Measurements from ENCODE around the gene FAM20A. TPM values are rescaled to one million over a fixed set of nuclear protein-coding genes. Genes with fewer than 3 reads are reported as not detected.

FAM20A gene
- total RNA-seq, 1 donor from 2014 or later = 0.14 TPM

DNA sequence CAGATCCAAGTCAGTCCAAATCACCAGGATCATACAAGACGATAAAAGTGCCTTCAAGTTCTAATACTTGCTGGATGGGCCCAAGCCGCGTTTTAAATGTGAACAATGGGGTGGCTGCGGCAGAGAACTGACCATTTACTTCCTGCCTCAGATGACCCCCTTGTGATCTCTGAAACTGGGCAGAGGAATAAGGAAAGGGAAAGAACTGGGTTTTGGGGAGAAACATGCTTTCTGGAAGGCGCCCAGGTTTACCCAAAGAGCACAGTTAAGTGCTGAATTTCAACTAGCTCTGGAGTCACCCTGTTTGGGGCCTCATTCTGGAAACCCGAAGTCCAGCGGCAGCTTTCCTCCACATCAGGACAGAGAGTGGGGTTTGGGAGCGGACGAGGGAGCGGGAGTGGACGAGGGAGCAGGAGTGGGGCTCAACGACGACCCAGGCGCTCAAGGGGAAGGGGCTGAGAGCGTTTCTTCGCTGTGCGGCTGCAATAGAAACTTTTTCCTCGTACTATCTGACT is 1.6 kb downstream of the FAM20A start:
- no peak overlapping the region for H3K9ac ChIP-seq (ENCODE audit: low read length)
- no peaks in the 10 kb centered on the region for H3K36me3 ChIP-seq (ENCODE audit: insufficient read depth, low read length)
- no peak for FAIRE-seq
- H3K4me1 ChIP-seq (ENCODE audit: insufficient read depth, low read length) = peaks cover 2% of the 10 kb centered on the region
- no peak overlapping the region for H3K4me3 ChIP-seq (ENCODE audit: insufficient read depth, low read depth, low read length)
- H3K9me3 ChIP-seq (ENCODE audit: insufficient read depth, low read depth, low read length) = no peaks in the 10 kb centered on the region
- no peak overlapping the region for H3K27ac ChIP-seq (ENCODE audit: low read depth, low read length)
- DNase-seq (ENCODE audit: low read depth) = no peak
- Mint-ChIP-seq H3K27me3 (ENCODE audit: low read depth, unreplicated experiment) (peaks cover 55% of the 10 kb centered on the region), H3K4me1 (ENCODE audit: low read depth, unreplicated experiment) (peaks cover 12% of the 10 kb centered on the region), H3K9me3 (ENCODE audit: unreplicated experiment) (peaks cover 3% of the 10 kb centered on the region), H3K27ac (ENCODE audit: unreplicated experiment) (peak overlapping the region; percentile 26), H3K36me3 (ENCODE audit: low read depth, unreplicated experiment) (no peaks in the 10 kb centered on the region), H3K4me3 (ENCODE audit: unreplicated experiment) (peak overlapping the region; percentile 78)
- H3K4me2 ChIP-seq (ENCODE audit: low read length) = peak overlapping the region; percentile 75
- no peak overlapping the region for H2AFZ ChIP-seq (ENCODE audit: low read depth, low read length)
- peaks cover 47% of the 10 kb centered on the region for H3K27me3 ChIP-seq (ENCODE audit: insufficient read depth, low read length)
- TF ChIP-seq, protein P1, sequence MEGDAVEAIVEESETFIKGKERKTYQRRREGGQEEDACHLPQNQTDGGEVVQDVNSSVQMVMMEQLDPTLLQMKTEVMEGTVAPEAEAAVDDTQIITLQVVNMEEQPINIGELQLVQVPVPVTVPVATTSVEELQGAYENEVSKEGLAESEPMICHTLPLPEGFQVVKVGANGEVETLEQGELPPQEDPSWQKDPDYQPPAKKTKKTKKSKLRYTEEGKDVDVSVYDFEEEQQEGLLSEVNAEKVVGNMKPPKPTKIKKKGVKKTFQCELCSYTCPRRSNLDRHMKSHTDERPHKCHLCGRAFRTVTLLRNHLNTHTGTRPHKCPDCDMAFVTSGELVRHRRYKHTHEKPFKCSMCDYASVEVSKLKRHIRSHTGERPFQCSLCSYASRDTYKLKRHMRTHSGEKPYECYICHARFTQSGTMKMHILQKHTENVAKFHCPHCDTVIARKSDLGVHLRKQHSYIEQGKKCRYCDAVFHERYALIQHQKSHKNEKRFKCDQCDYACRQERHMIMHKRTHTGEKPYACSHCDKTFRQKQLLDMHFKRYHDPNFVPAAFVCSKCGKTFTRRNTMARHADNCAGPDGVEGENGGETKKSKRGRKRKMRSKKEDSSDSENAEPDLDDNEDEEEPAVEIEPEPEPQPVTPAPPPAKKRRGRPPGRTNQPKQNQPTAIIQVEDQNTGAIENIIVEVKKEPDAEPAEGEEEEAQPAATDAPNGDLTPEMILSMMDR (IDR thresholded peaks at IDR 0.05; ENCODE audit: insufficient read depth, low read depth, low read length) = no peak
- TF ChIP-seq EZH2 (IDR thresholded peaks at IDR 0.05; ENCODE audit: insufficient read depth, low read length) = no peak
- no peaks in the 10 kb centered on the region for H4K20me1 ChIP-seq (ENCODE audit: insufficient read depth, low read length)
- no peaks in the 10 kb centered on the region for H3K79me2 ChIP-seq (ENCODE audit: insufficient read depth, low read length)

DNA sequence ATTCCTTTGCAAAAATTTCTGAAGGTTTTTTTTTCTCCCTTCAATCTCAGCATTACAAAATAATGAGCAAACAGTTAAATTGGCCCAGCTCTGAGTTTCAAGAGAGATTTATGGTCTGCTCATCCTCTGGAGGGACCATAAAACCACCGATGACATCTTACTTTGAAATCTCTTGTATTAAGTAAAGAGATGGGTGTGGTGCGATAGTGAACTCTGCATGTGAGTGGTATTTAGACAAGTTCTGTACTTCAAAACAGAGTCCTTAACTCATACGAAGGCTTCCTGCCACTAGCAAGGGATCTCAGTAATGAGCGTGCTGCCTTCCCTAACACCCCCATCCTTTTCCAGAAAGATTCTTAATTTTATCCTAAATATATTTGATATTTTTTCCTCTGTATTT is 2.1 kb downstream of the FAM20A start:
- H3K27ac Mint-ChIP-seq (ENCODE audit: unreplicated experiment) = no peak overlapping the region
- H2AFZ ChIP-seq (ENCODE audit: low read depth, low read length) = no peak overlapping the region
- H3K79me2 ChIP-seq (ENCODE audit: insufficient read depth, low read length) = no peaks in the 10 kb centered on the region
- TF ChIP-seq, protein P1 (IDR thresholded peaks at IDR 0.05; ENCODE audit: insufficient read depth, low read depth, low read length) = no peak
- H3K27ac ChIP-seq (ENCODE audit: low read depth, low read length) = no peak overlapping the region
- H3K4me3 Mint-ChIP-seq (ENCODE audit: unreplicated experiment) = peak overlapping the region; percentile 78
- FAIRE-seq (no peak), DNase-seq (ENCODE audit: low read depth) (no peak)
- H3K36me3 ChIP-seq (ENCODE audit: insufficient read depth, low read length) = no peaks in the 10 kb centered on the region
- no peak overlapping the region for H3K4me3 ChIP-seq (ENCODE audit: insufficient read depth, low read depth, low read length)
- peaks cover 3% of the 10 kb centered on the region for H3K9me3 Mint-ChIP-seq (ENCODE audit: unreplicated experiment)
- no peaks in the 10 kb centered on the region for H4K20me1 ChIP-seq (ENCODE audit: insufficient read depth, low read length)
- no peaks in the 10 kb centered on the region for H3K9me3 ChIP-seq (ENCODE audit: insufficient read depth, low read depth, low read length)
- peaks cover 47% of the 10 kb centered on the region for H3K27me3 ChIP-seq (ENCODE audit: insufficient read depth, low read length)
- H3K27me3 Mint-ChIP-seq (ENCODE audit: low read depth, unreplicated experiment) = peaks cover 56% of the 10 kb centered on the region
- H3K9ac ChIP-seq (ENCODE audit: low read length) = no peak overlapping the region
- no peaks in the 10 kb centered on the region for H3K36me3 Mint-ChIP-seq (ENCODE audit: low read depth, unreplicated experiment)
- no peak overlapping the region for H3K4me2 ChIP-seq (ENCODE audit: low read length)
- peaks cover 2% of the 10 kb centered on the region for H3K4me1 ChIP-seq (ENCODE audit: insufficient read depth, low read length)
- H3K4me1 Mint-ChIP-seq (ENCODE audit: low read depth, unreplicated experiment) = peaks cover 12% of the 10 kb centered on the region

DNA sequence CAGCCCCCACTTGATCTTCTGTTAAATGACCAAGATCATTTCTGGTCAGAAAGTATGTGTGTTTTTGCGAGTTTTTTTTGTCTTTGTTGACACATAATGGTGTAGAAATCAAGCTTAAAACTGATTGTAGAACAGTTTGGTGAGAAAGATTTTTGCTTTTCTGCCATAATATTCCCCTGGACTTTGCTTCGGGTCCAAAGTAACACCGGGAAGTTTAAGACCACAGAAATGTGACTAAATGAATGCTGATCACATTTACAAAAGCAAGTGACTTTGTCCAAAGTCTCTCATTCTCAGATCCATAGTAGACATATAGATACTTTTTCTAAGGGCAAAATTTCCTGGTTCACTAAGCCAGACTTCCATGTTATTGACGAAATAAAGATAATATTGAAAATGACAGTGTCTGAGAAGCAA is 2.6 kb downstream of the FAM20A start:
- no peaks in the 10 kb centered on the region for H3K36me3 ChIP-seq (ENCODE audit: insufficient read depth, low read length)
- no peaks in the 10 kb centered on the region for H4K20me1 ChIP-seq (ENCODE audit: insufficient read depth, low read length)
- no peak overlapping the region for H3K27ac Mint-ChIP-seq (ENCODE audit: unreplicated experiment)
- peaks cover 53% of the 10 kb centered on the region for H3K27me3 Mint-ChIP-seq (ENCODE audit: low read depth, unreplicated experiment)
- peaks cover 3% of the 10 kb centered on the region for H3K9me3 Mint-ChIP-seq (ENCODE audit: unreplicated experiment)
- TF ChIP-seq, protein P1 (IDR thresholded peaks at IDR 0.05; ENCODE audit: insufficient read depth, low read depth, low read length) = no peak
- DNase-seq (ENCODE audit: low read depth) = no peak
- no peak for FAIRE-seq
- H3K9me3 ChIP-seq (ENCODE audit: insufficient read depth, low read depth, low read length) = no peaks in the 10 kb centered on the region
- no peak overlapping the region for H3K27ac ChIP-seq (ENCODE audit: low read depth, low read length)
- no peak overlapping the region for H3K4me2 ChIP-seq (ENCODE audit: low read length)
- H3K4me3 Mint-ChIP-seq (ENCODE audit: unreplicated experiment) = no peak overlapping the region
- no peak overlapping the region for H3K9ac ChIP-seq (ENCODE audit: low read length)
- H3K36me3 Mint-ChIP-seq (ENCODE audit: low read depth, unreplicated experiment) = no peaks in the 10 kb centered on the region
- H3K4me1 ChIP-seq (ENCODE audit: insufficient read depth, low read length) = peaks cover 2% of the 10 kb centered on the region
- H3K4me1 Mint-ChIP-seq (ENCODE audit: low read depth, unreplicated experiment) = peaks cover 12% of the 10 kb centered on the region
- H3K4me3 ChIP-seq (ENCODE audit: insufficient read depth, low read depth, low read length) = no peak overlapping the region
- no peaks in the 10 kb centered on the region for H3K79me2 ChIP-seq (ENCODE audit: insufficient read depth, low read length)
- no peak overlapping the region for H2AFZ ChIP-seq (ENCODE audit: low read depth, low read length)
- H3K27me3 ChIP-seq (ENCODE audit: insufficient read depth, low read length) = peaks cover 45% of the 10 kb centered on the region
